OCI-LY3 (cell line): Measurements from ENCODE around the gene HPS4.
"Not testable (repeated sequence)": the region's sequence is repeated elsewhere in the genome, so short reads cannot be mapped to it uniquely, and the experiment has no call there.

Experiments
- H2AFZ ChIP-seq: fragments of 200-600, 300-600 bp; shearing (Covaris generic); 2 replicates; pipeline ENCODE4 v1.6.0; 2014; ENCODE audit warnings: antibody characterized with exemption, low read depth, low read length
- H3K27ac ChIP-seq: fragments of 200-600, 300-600 bp; sonication (generic); 2 replicates; pipeline ENCODE4 v1.5.1; 2014; ENCODE audit warnings: mild to moderate bottlenecking, low read length, moderate library complexity, mixed read lengths
- H3K27me3 ChIP-seq: fragments of 200-600, 300-600 bp; sonication (generic); 2 replicates; pipeline ENCODE4 v1.6.1; 2014; ENCODE audit warnings: low read depth, low read length, mixed read lengths
- H3K36me3 ChIP-seq: fragments of 200-600, 300-600 bp; sonication (generic); replicated peaks from 2 replicates; pipeline ENCODE3; 2014; ENCODE audit warnings: low read depth, low read length, mixed read lengths
- H3K4me1 ChIP-seq: fragments of 300-600, 200-600 bp; sonication (generic); 2 replicates; pipeline ENCODE4 v1.6.1; 2014; ENCODE audit warnings: low read length, mixed read lengths
- H3K4me2 ChIP-seq: fragments of 200-600, 300-600 bp; sonication (generic); 2 replicates; pipeline ENCODE4 v1.6.1; 2014; ENCODE audit warnings: low read length, mixed read lengths
- H3K4me3 ChIP-seq: fragments of 300-600, 200-600 bp; sonication (generic); 2 replicates; pipeline ENCODE4 v1.5.1; 2014; ENCODE audit warnings: antibody characterized with exemption, mild to moderate bottlenecking, low read length, moderate library complexity
- H3K79me2 ChIP-seq: fragments of 300-600, 200-600 bp; shearing (Covaris generic); 2 replicates; pipeline ENCODE4 v1.6.1; 2014; ENCODE audit warnings: mild to moderate bottlenecking, low read length, mixed read lengths
- H3K9ac ChIP-seq: fragments of 300-600, 200-600 bp; shearing (Covaris generic); 2 replicates; pipeline ENCODE4 v1.6.0; 2014; ENCODE audit warnings: mild to moderate bottlenecking, low read length, moderate library complexity
- H3K9me3 ChIP-seq: fragments of 200-600, 300-600 bp; shearing (Covaris generic); 2 replicates; pipeline ENCODE4 v1.6.1; 2014; ENCODE audit warnings: low read length, mixed read lengths; ENCODE audit not compliant: insufficient read depth
- H4K20me1 ChIP-seq: fragments of 200-600, 300-600 bp; sonication (generic); 2 replicates; pipeline ENCODE4 v1.6.1; 2016; ENCODE audit warnings: low read length, mixed read lengths; ENCODE audit not compliant: insufficient read depth
- EZH2phosphoT487 ChIP-seq: fragments of 200-600 bp; shearing (Covaris generic); IDR thresholded peaks from 2 replicates; pipeline ENCODE4 v1.6.1; 2018; ENCODE audit warnings: antibody characterized with exemption, mixed run types, low read depth
- TF ChIP-seq, protein P1 (sequence below): fragments of 200-600, 300-600 bp; sonication (generic); IDR thresholded peaks from 2 replicates; pipeline ENCODE4 v1.5.1; 2014; ENCODE audit warnings: antibody characterized with exemption, low read length, low read depth

The HPS4 gene

GRCh38 chr22:26483439-26484359 is at the start of gene HPS4, which contains the start of gene SRRD:
TSS of gene HPS4 (minus strand) at chr22:26483783. CDS start at chr22:26481762, 2,021 bp downstream.
TSS of gene SRRD (plus strand) at chr22:26483877. CDS start at chr22:26483891, 14 bp downstream.
- no peaks in the 10 kb centered on the region for H3K27me3 ChIP-seq
- H3K27ac ChIP-seq: peak within 1 kb of the TSS; percentile 65
- TF ChIP-seq, protein P1, sequence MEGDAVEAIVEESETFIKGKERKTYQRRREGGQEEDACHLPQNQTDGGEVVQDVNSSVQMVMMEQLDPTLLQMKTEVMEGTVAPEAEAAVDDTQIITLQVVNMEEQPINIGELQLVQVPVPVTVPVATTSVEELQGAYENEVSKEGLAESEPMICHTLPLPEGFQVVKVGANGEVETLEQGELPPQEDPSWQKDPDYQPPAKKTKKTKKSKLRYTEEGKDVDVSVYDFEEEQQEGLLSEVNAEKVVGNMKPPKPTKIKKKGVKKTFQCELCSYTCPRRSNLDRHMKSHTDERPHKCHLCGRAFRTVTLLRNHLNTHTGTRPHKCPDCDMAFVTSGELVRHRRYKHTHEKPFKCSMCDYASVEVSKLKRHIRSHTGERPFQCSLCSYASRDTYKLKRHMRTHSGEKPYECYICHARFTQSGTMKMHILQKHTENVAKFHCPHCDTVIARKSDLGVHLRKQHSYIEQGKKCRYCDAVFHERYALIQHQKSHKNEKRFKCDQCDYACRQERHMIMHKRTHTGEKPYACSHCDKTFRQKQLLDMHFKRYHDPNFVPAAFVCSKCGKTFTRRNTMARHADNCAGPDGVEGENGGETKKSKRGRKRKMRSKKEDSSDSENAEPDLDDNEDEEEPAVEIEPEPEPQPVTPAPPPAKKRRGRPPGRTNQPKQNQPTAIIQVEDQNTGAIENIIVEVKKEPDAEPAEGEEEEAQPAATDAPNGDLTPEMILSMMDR: no peak
- TF ChIP-seq EZH2phosphoT487: no peak
- H3K4me1 ChIP-seq: peaks cover 53% of the 10 kb centered on the region
- peak within 1 kb of the TSS; percentile 87 for H3K4me3 ChIP-seq
- peak within 1 kb of the TSS; percentile 68 for H2AFZ ChIP-seq
- H4K20me1 ChIP-seq: 0 out of 2 replicates have a peak, but pooled peaks cover 4% of the 10 kb centered on the region
- peak within 1 kb of the TSS; percentile 87 for H3K9ac ChIP-seq
- H3K79me2 ChIP-seq: peaks cover 63% of the 10 kb centered on the region
- peak within 1 kb of the TSS; percentile 96 for H3K4me2 ChIP-seq
- H3K9me3 ChIP-seq: no peaks in the 10 kb centered on the region
- H3K36me3 ChIP-seq: peaks cover 21% of the 10 kb centered on the region

- Histone ChIP-seq H3K79me2 (no peaks in the 10 kb centered on the region), H3K27me3 (no peaks in the 10 kb centered on the region), H4K20me1 (no peaks in the 10 kb centered on the region), H3K27ac (no peak overlapping the region), H3K36me3 (no peaks in the 10 kb centered on the region), H2AFZ (no peak overlapping the region), H3K9ac (no peak overlapping the region), H3K4me1 (peaks cover 35% of the 10 kb centered on the region), H3K4me3 (no peak overlapping the region), H3K9me3 (no peaks in the 10 kb centered on the region), H3K4me2 (no peak overlapping the region)
- TF ChIP-seq, protein P1: no peak
- TF ChIP-seq EZH2phosphoT487: no peak
Observed at GRCh38 chr22:26529345-26529744, 45.8 kb upstream of the HPS4 start.

GRCh38 chr22:26528518-26528917 is 44.9 kb upstream of the HPS4 start:
- not testable (repeated sequence) for H3K9me3 ChIP-seq, H3K4me2 ChIP-seq, H3K36me3 ChIP-seq

DNA sequence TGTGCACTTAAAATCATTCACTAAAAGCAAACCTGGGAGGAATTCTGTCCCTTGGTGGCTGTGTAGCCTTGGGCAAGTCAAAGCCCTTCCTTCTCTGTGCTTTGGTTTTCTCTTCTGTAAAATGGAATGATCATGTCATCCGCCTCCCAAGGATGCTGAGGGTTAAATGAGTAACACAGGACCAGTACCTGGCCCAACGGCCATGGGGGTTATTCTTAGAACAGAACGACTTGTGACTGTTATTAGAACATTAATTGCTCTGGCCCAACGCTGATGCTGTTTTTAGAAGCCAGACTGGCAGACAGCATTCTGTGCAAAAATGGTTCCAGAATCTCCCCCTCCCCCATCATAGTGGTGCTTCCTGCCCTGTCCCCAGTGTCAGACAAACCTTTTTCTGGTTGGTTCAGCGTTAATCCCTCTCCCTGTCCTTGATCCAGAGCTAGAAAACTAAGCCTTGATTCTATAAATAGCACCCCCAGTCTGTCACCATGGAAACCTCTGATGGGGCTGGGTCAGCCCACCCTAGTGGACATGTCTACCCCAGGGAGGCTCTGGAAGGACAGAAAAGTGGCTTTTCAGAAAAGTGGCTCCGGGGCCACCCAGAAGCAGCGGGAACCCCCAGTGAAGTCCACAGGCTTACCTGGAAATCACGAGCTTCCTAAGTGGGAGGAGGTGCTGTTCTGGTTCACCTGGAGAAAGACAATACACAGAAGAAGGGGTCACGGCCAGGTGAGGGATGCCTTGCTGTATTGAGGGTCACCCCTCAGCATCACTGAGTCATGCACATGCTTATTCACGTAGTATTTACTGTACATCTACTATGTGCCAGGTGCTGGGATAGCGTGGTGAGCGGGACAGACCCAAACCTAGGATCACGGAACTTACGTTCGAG is 44.2 kb upstream of the HPS4 start:
- Histone ChIP-seq H3K4me2 (no peak overlapping the region), H3K9me3 (no peaks in the 10 kb centered on the region), H4K20me1 (no peaks in the 10 kb centered on the region), H3K79me2 (no peaks in the 10 kb centered on the region), H3K9ac (no peak overlapping the region), H3K4me1 (peaks cover 20% of the 10 kb centered on the region), H3K36me3 (no peaks in the 10 kb centered on the region), H3K27me3 (no peaks in the 10 kb centered on the region), H3K27ac (no peak overlapping the region), H2AFZ (no peak overlapping the region), H3K4me3 (no peak overlapping the region)
- TF ChIP-seq, protein P1: no peak
- TF ChIP-seq EZH2phosphoT487: no peak

More at GRCh38 chr22:26528518-26528917, 44.9 kb upstream of the HPS4 start:
- H3K79me2 ChIP-seq, H3K27me3 ChIP-seq, H3K9ac ChIP-seq, H3K27ac ChIP-seq, H2AFZ ChIP-seq, H3K4me3 ChIP-seq, H4K20me1 ChIP-seq: not testable (repeated sequence)
- peaks cover 27% of the 10 kb centered on the region for H3K4me1 ChIP-seq
